CD4-positive, CD25-positive, alpha-beta regulatory T cell (primary cell): ENCODE results near the gene ASCL3. TPM values are rescaled to one million over a fixed set of nuclear protein-coding genes. Genes with fewer than 3 reads are reported as not detected.
"Not testable (repeated sequence)": the region's sequence is repeated elsewhere in the genome, so short reads cannot be mapped to it uniquely, and the experiment has no call there.

Experiments
- ATAC-seq, 2 donors: fragments of 150-1000 bp; cut with Tn5 transposase; one replicate each; pipeline ENCODE4 v1.10.0; 2021; ENCODE audit warnings: low read depth in 2 of 2, moderate number of reproducible peaks in 2 of 2, moderate library complexity in 1 of 2
- DNase-seq, 3 donors: peaks; one replicate each; pipeline versions ENCODE4 v3.0.0 to v3.0.0-alpha.2; 2012 to 2022; ENCODE audit warnings: mixed read lengths in 1 of 3
- H3K27ac ChIP-seq: one replicate; pipeline ENCODE4 v1.7.0; 2013; ENCODE audit warnings: mild to moderate bottlenecking, low read length; ENCODE audit not compliant: insufficient read depth, poor library complexity, severe bottlenecking
- H3K27me3 ChIP-seq: one replicate; pipeline ENCODE4 v1.7.0; 2013; ENCODE audit warnings: low read length; ENCODE audit not compliant: control insufficient read depth, insufficient read depth
- H3K36me3 ChIP-seq: one replicate; pipeline ENCODE4 v1.7.0; 2013; ENCODE audit warnings: mild to moderate bottlenecking, low read length, moderate library complexity; ENCODE audit not compliant: control insufficient read depth, insufficient read depth
- H3K4me1 ChIP-seq: 2 replicates; pipeline ENCODE4 v1.7.0; 2013; ENCODE audit warnings: mild to moderate bottlenecking, low read length; ENCODE audit not compliant: insufficient read depth, control insufficient read depth, poor library complexity, severe bottlenecking
- H3K4me3 ChIP-seq: one replicate; pipeline ENCODE4 v1.7.0; 2013; ENCODE audit warnings: low read depth, mild to moderate bottlenecking, low read length, moderate library complexity
- H3K9me3 ChIP-seq, 2 experiments: 1 replicate in 1 of 2; 2 replicates in 1 of 2; pipeline ENCODE4 v1.7.0; 2013; ENCODE audit warnings: low read length in 2 of 2, mild to moderate bottlenecking in 1 of 2, moderate library complexity in 1 of 2; ENCODE audit not compliant: control insufficient read depth in 2 of 2
- H3K27ac Mint-ChIP-seq, 3 donors: one replicate each; pipeline ENCODE4 v1.8.0; 2020 to 2022; ENCODE audit warnings: mild to moderate bottlenecking in 3 of 3, mixed read lengths in 3 of 3, moderate library complexity in 2 of 3
- H3K27me3 Mint-ChIP-seq: one replicate; pipeline ENCODE4 v1.8.0; 2022; ENCODE audit warnings: mild to moderate bottlenecking, mixed read lengths
- H3K36me3 Mint-ChIP-seq: one replicate; pipeline ENCODE4 v1.8.0; 2020; ENCODE audit warnings: mixed read lengths
- H3K4me1 Mint-ChIP-seq, 4 donors: one replicate each; pipeline ENCODE4 v1.8.0; 2020 to 2022; ENCODE audit warnings: mixed read lengths in 4 of 4, mild to moderate bottlenecking in 1 of 4
- H3K4me3 Mint-ChIP-seq, 4 donors: one replicate each; pipeline ENCODE4 v1.8.0; 2020 to 2022; ENCODE audit warnings: mild to moderate bottlenecking in 4 of 4, mixed read lengths in 4 of 4, moderate library complexity in 3 of 4
- H3K9me3 Mint-ChIP-seq, 7 donors: one replicate each; pipeline ENCODE4 v1.8.0; 2020 to 2022; ENCODE audit warnings: mixed read lengths in 7 of 7, mild to moderate bottlenecking in 3 of 7, moderate library complexity in 2 of 7
- polyA plus RNA-seq, 4 donors: library from polyadenylated mRNA; unstranded; fragments of 300-500 nt; fragmentation: Illumina TruSeq; gene quantifications; one replicate each; pipeline ENCODE4 v1.2.3, GENCODE V29; 2021
- total RNA-seq: library from RNA; stranded (reverse); gene quantifications from one replicate; pipeline ENCODE4 v1.2.3, GENCODE V29; 2022

The ASCL3 gene
- total and polyA plus RNA-seq, 5 donors from 2014 or later, result not detected

GRCh38 chr11:8980485-8980884 lies 37.7 kb upstream of the ASCL3 start:
- Mint-ChIP-seq H3K9me3 (no peaks in the 10 kb centered on the region), H3K4me1 (no peaks in the 10 kb centered on the region), H3K27ac (no peak overlapping the region), H3K4me3 (no peak overlapping the region), H3K36me3 (no peaks in the 10 kb centered on the region), H3K27me3 (no peaks in the 10 kb centered on the region)
- Histone ChIP-seq H3K9me3 (no peaks in the 10 kb centered on the region), H3K27me3 (no peaks in the 10 kb centered on the region), H3K4me3 (no peak overlapping the region), H3K27ac (no peak overlapping the region), H3K4me1 (no peaks in the 10 kb centered on the region), H3K36me3 (no peaks in the 10 kb centered on the region)
- DNase-seq, result no peak
- no peak for ATAC-seq

- H3K4me3 Mint-ChIP-seq, H3K36me3 Mint-ChIP-seq, H3K36me3 ChIP-seq, H3K4me3 ChIP-seq, H3K27ac Mint-ChIP-seq, DNase-seq, H3K9me3 ChIP-seq, H3K27ac ChIP-seq, ATAC-seq, H3K4me1 Mint-ChIP-seq, H3K4me1 ChIP-seq, H3K27me3 ChIP-seq, H3K9me3 Mint-ChIP-seq, H3K27me3 Mint-ChIP-seq: not testable (repeated sequence)
These were observed 36.5 kb upstream of the ASCL3 start for GRCh38 chr11:8979365-8979764.

GRCh38 chr11:8973121-8973520 lies 30.3 kb upstream of the ASCL3 start:
- peaks cover 0 to 5% (median 0%) of the 10 kb centered on the region in 4 donors for H3K4me1 Mint-ChIP-seq

DNA sequence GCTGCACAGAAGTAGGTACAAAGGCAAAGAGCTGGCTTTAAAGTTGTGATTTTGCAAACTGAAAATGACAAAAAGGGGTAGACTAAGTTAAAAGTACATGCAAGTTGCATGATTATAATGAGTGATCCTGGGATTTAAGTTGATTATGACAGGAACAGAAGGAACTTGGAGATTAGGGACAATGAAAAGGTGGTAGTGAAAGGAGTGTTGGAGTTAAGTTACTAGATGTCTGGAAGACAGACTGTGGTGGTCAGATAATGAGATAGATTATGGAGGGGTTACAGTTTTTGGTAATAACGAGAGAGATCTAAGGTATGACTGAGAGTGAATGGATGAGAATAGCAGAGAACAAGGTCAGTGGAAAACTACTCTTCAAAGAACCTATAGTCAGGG lies 29.1 kb upstream of the ASCL3 start:
- no peak for ATAC-seq
- Histone ChIP-seq H3K9me3 (no peaks in the 10 kb centered on the region), H3K36me3 (no peaks in the 10 kb centered on the region)

More at GRCh38 chr11:8973121-8973520, 30.3 kb upstream of the ASCL3 start:
- Histone ChIP-seq H3K4me3 (no peak overlapping the region), H3K27ac (no peak overlapping the region), H3K4me1 (no peaks in the 10 kb centered on the region), H3K36me3 (no peaks in the 10 kb centered on the region), H3K27me3 (no peaks in the 10 kb centered on the region), H3K9me3 (no peaks in the 10 kb centered on the region)
- no peak for DNase-seq
- Mint-ChIP-seq H3K27me3 (no peaks in the 10 kb centered on the region), H3K36me3 (no peaks in the 10 kb centered on the region), H3K4me3 (no peak overlapping the region), H3K9me3 (no peaks in the 10 kb centered on the region), H3K27ac (no peak overlapping the region)
- ATAC-seq, result no peak

GRCh38 chr11:8971196-8971923 lies 28.5 kb upstream of the ASCL3 start:
- Histone ChIP-seq H3K27ac (no peak overlapping the region), H3K4me1 (no peaks in the 10 kb centered on the region), H3K9me3 (no peaks in the 10 kb centered on the region), H3K4me3 (no peak overlapping the region), H3K27me3 (no peaks in the 10 kb centered on the region), H3K36me3 (no peaks in the 10 kb centered on the region)
- peaks cover 0 to 5% (median under 1%) of the 10 kb centered on the region in 4 donors for H3K4me1 Mint-ChIP-seq
- no peaks in the 10 kb centered on the region for H3K9me3 Mint-ChIP-seq
- no peak overlapping the region for H3K27ac Mint-ChIP-seq
- H3K36me3 Mint-ChIP-seq, result peaks cover 3% of the 10 kb centered on the region
- H3K4me3 Mint-ChIP-seq, result no peak overlapping the region
- no peaks in the 10 kb centered on the region for H3K27me3 Mint-ChIP-seq
- no peak for ATAC-seq
- no peak for DNase-seq

More for the DNA sequence above, 29.1 kb upstream of the ASCL3 start:
- DNase-seq, result no peak
- Histone ChIP-seq H3K4me1 (no peaks in the 10 kb centered on the region), H3K27ac (no peak overlapping the region), H3K4me3 (no peak overlapping the region), H3K27me3 (no peaks in the 10 kb centered on the region)
- H3K9me3 Mint-ChIP-seq, result no peaks in the 10 kb centered on the region
- no peaks in the 10 kb centered on the region for H3K27me3 Mint-ChIP-seq
- H3K4me3 Mint-ChIP-seq, result no peak overlapping the region
- peaks cover 3% of the 10 kb centered on the region for H3K36me3 Mint-ChIP-seq
- H3K4me1 Mint-ChIP-seq, result peaks cover 0 to 5% (median 0%) of the 10 kb centered on the region in 4 donors
- H3K27ac Mint-ChIP-seq, result no peak overlapping the region

GRCh38 chr11:8967184-8967583 lies 24.4 kb upstream of the ASCL3 start:
- Mint-ChIP-seq H3K36me3 (peaks cover 3% of the 10 kb centered on the region), H3K27ac (peak overlapping the region in 1 of 3 donors; percentile 12), H3K4me3 (peak overlapping the region in 2 of 4 donors; percentile 90 to 97), H3K27me3 (no peaks in the 10 kb centered on the region), H3K4me1 (peaks cover 10 to 26% (median 13%) of the 10 kb centered on the region in 4 donors), H3K9me3 (no peaks in the 10 kb centered on the region)
- Histone ChIP-seq H3K36me3 (no peaks in the 10 kb centered on the region), H3K27ac (no peak overlapping the region), H3K4me3 (no peak overlapping the region), H3K27me3 (no peaks in the 10 kb centered on the region), H3K4me1 (peaks cover 24% of the 10 kb centered on the region), H3K9me3 (no peaks in the 10 kb centered on the region)
- ATAC-seq, result no peak
- DNase-seq, result no peak

- peak; percentile 88 for ATAC-seq
These were observed 21.8 kb upstream of the ASCL3 start, which contains the start of gene TMEM9B for GRCh38 chr11:8964324-8965320. Gene TMEM9B, minus strand, starts transcription at chr11:8964442. Its CDS starts 129 bp downstream, at chr11:8964313.

More at GRCh38 chr11:8964324-8965320, 21.8 kb upstream of the ASCL3 start, which contains the start of gene TMEM9B:
- Histone ChIP-seq H3K27ac (peak within 1 kb of the TSS; percentile 82), H3K36me3 (no peaks in the 10 kb centered on the region), H3K4me3 (peak within 1 kb of the TSS; percentile 78), H3K27me3 (no peaks in the 10 kb centered on the region), H3K9me3 (no peaks in the 10 kb centered on the region), H3K4me1 (peaks cover 27% of the 10 kb centered on the region)
- Mint-ChIP-seq H3K4me1 (peaks cover 15 to 36% (median 26%) of the 10 kb centered on the region in 4 donors), H3K9me3 (no peaks in the 10 kb centered on the region), H3K27me3 (no peaks in the 10 kb centered on the region), H3K36me3 (peaks cover 9% of the 10 kb centered on the region), H3K4me3 (peak within 1 kb of the TSS; percentile 95 to 99 (median 98)), H3K27ac (peak within 1 kb of the TSS; percentile 97 to 99 (median 99))
- peak; percentile 65 to 93 (median 79) for DNase-seq
